HPDE6-E6E7 (cell line): ENCODE measurements around the gene ZSWIM4.

ENCODE experiments used
- DNase-seq: peaks from one replicate; pipeline ENCODE4 v3.0.0; 2011; ENCODE audit warnings: missing footprints; ENCODE audit errors: extremely low spot score

ZSWIM4 gene

GRCh38 chr19:13834244-13835069 lies 39.2 kb downstream of the ZSWIM4 start:
- DNase-seq: no peak

- no peak for DNase-seq
These were observed 40.8 kb downstream of the ZSWIM4 start for GRCh38 chr19:13835791-13836723.

GRCh38 chr19:13838435-13839129 lies 43.3 kb downstream of the ZSWIM4 start:
- no peak for DNase-seq

GRCh38 chr19:13839130-13839937 lies 44.1 kb downstream of the ZSWIM4 start:
- DNase-seq: no peak

- no peak for DNase-seq
These were observed 44.7 kb downstream of the ZSWIM4 start for GRCh38 chr19:13839938-13840304.

GRCh38 chr19:13840305-13841085 lies 45.3 kb downstream of the ZSWIM4 start:
- no peak for DNase-seq

- no peak for DNase-seq
These were observed 46.1 kb downstream of the ZSWIM4 start for GRCh38 chr19:13841086-13841961.

- DNase-seq: no peak
These were observed 46.7 kb downstream of the ZSWIM4 start for GRCh38 chr19:13841962-13842290.

GRCh38 chr19:13842291-13843103 lies 47.3 kb downstream of the ZSWIM4 start:
- no peak for DNase-seq

- no peak for DNase-seq
These were observed 48.1 kb downstream of the ZSWIM4 start for GRCh38 chr19:13843104-13843921.

- DNase-seq: no peak
These were observed 48.9 kb downstream of the ZSWIM4 start for GRCh38 chr19:13844130-13844631.

GRCh38 chr19:13846557-13847406 lies 51.5 kb downstream of the ZSWIM4 start:
- no peak for DNase-seq

GRCh38 chr19:13847407-13848339 lies 52.4 kb downstream of the ZSWIM4 start:
- no peak for DNase-seq

- no peak for DNase-seq
These were observed 53.1 kb downstream of the ZSWIM4 start for GRCh38 chr19:13848340-13848677.

- no peak for DNase-seq
These were observed 53.8 kb downstream of the ZSWIM4 start for GRCh38 chr19:13848798-13849676.
